HCT116 (cell line): ENCODE results near the gene C4orf50. TPM values are rescaled to one million over a fixed set of nuclear protein-coding genes. Genes with fewer than 3 reads are reported as not detected.

Source experiments
- ATAC-seq: fragments of 200-7000 bp; cut with Tn5 transposase; 2 replicates; pipeline ENCODE4 v1.9.1; 2020; ENCODE audit warnings: mild to moderate bottlenecking, moderate library complexity
- BruUV-seq: library from RNA; stranded (reverse); fragments of 400-500 nt; replicated peaks from 2 replicates; lab custom pipeline; 2021; lab: Mats Ljungman, UMichigan
- CTCF ChIA-PET: fragments of 300-600 bp; sonication (Branson Sonifier 250); formaldehyde crosslinking; loops from one replicate; lab custom pipeline; 2021; ENCODE audit warnings: antibody characterized with exemption; lab: Charles Lee
- POLR2A ChIA-PET: fragments of 300-600, 350-600 bp; sonication (Branson Sonifier 250); formaldehyde crosslinking; loops from one replicate; lab custom pipeline; 2021; ENCODE audit warnings: antibody characterized with exemption; lab: Charles Lee
- RAD21 ChIA-PET, 2 experiments: fragments of 300-600 bp; sonication (Branson Sonifier 250); formaldehyde crosslinking; loops; one replicate each; lab custom pipeline; 2023; ENCODE audit warnings: low total read pairs in 2 of 2; ENCODE audit not compliant: uncharacterized antibody in 2 of 2, unreplicated experiment in 2 of 2, low non-redundant PET in 1 of 2; lab: Charles Lee
- DNase-seq: peaks from one replicate; pipeline ENCODE4 v3.0.0-alpha.2; 2010; ENCODE audit warnings: low read depth, low spot score
- H2AFZ ChIP-seq: fragments of 200-600 bp; shearing (Covaris generic), sonication (generic); 2 replicates; pipeline ENCODE4 v1.6.1; 2017; ENCODE audit warnings: low read depth, mixed run types, mixed read lengths, antibody characterized with exemption, low read length; ENCODE audit not compliant: poor library complexity, severe bottlenecking
- H3K27ac ChIP-seq: 2 replicates; pipeline ENCODE4 v1.5.1; 2012; ENCODE audit warnings: low read depth, low read length
- H3K27me3 ChIP-seq: fragments of 200-600 bp; sonication (generic); 2 replicates; pipeline ENCODE4 v1.6.1; 2016; ENCODE audit warnings: mixed run types, low read length, mixed read lengths; ENCODE audit not compliant: insufficient read depth
- H3K36me3 ChIP-seq, 2 experiments: fragments of 200-500 bp in 1 of 2; fragments of 200-600 bp in 1 of 2; sonication (Bioruptor generic) in 1 of 2; sonication (generic) in 1 of 2; 2 replicates each; pipeline versions ENCODE4 v1.5.1 to v1.6.1; 2014 to 2016; ENCODE audit warnings: low read length in 2 of 2, inconsistent platforms in 1 of 2, mixed read lengths in 1 of 2, mixed run types in 1 of 2; ENCODE audit not compliant: insufficient read depth in 2 of 2, control insufficient read depth in 1 of 2
- H3K4me1 ChIP-seq, 2 experiments: fragments of 200-600 bp in 1 of 2; sonication (generic) in 1 of 2; 2 replicates each; pipeline versions ENCODE4 v1.5.1 to v1.6.1; 2012 to 2017; ENCODE audit warnings: low read length in 2 of 2, inconsistent platforms in 1 of 2, mild to moderate bottlenecking in 1 of 2, mixed read lengths in 1 of 2, mixed run types in 1 of 2, moderate library complexity in 1 of 2; ENCODE audit not compliant: insufficient read depth in 2 of 2, control insufficient read depth in 1 of 2
- H3K4me2 ChIP-seq: fragments of 200-600 bp; sonication (generic); 2 replicates; pipeline ENCODE4 v1.6.1; 2017; ENCODE audit warnings: mixed run types, low read length, mixed read lengths
- H3K4me3 ChIP-seq, 2 experiments: fragments of 200-600 bp in 1 of 2; sonication (generic) in 1 of 2; replicated peaks in 1 of 2; 2 replicates each; pipeline ENCODE4 v1.5.1; 2011 to 2016; ENCODE audit warnings: low read length in 2 of 2, control low read depth in 1 of 2, low read depth in 1 of 2, mild to moderate bottlenecking in 1 of 2, mixed read lengths in 1 of 2, mixed run types in 1 of 2
- H3K79me2 ChIP-seq: fragments of 200-600 bp; sonication (generic); 2 replicates; pipeline ENCODE4 v1.6.1; 2017; ENCODE audit warnings: mild to moderate bottlenecking, mixed run types, low read length, moderate library complexity, mixed read lengths; ENCODE audit not compliant: insufficient read depth
- H3K9ac ChIP-seq: fragments of 200-600 bp; sonication (generic); 2 replicates; pipeline ENCODE4 v1.6.1; 2016; ENCODE audit warnings: low read length, mixed read lengths
- H3K9me2 ChIP-seq: fragments of 200-600 bp; sonication (generic), shearing (Covaris generic); 2 replicates; pipeline ENCODE4 v1.6.1; 2017; ENCODE audit warnings: mixed run types, mild to moderate bottlenecking, moderate library complexity; ENCODE audit not compliant: insufficient read depth
- H3K9me3 ChIP-seq, 2 experiments: fragments of 200-500 bp in 1 of 2; fragments of 200-600 bp in 1 of 2; sonication (Bioruptor generic) in 1 of 2; sonication (generic) in 1 of 2; 2 replicates each; pipeline ENCODE4 v1.6.1; 2014 to 2017; ENCODE audit warnings: low read length in 2 of 2, mixed read lengths in 2 of 2, inconsistent platforms in 1 of 2, low read depth in 1 of 2, mild to moderate bottlenecking in 1 of 2, mixed run types in 1 of 2, moderate library complexity in 1 of 2; ENCODE audit not compliant: control insufficient read depth in 1 of 2, insufficient read depth in 1 of 2
- H4K20me1 ChIP-seq: fragments of 200-600 bp; sonication (generic), shearing (Covaris generic); 2 replicates; pipeline ENCODE4 v1.6.1; 2017; ENCODE audit warnings: mixed run types, mild to moderate bottlenecking, moderate library complexity; ENCODE audit not compliant: insufficient read depth
- CBX3 ChIP-seq: IDR thresholded peaks from 2 replicates; pipeline ENCODE4 v1.6.1; 2012; ENCODE audit warnings: low read depth
- CEBPB ChIP-seq: IDR thresholded peaks from 2 replicates; pipeline ENCODE4 v1.6.1; 2012; ENCODE audit warnings: low read depth
- CTCF ChIP-seq, 3 experiments: fragments of 200-600 bp in 1 of 3; sonication (generic) in 1 of 3; IDR thresholded peaks in 2 of 3; conservative IDR thresholded peaks in 1 of 3; 2 replicates each; pipeline ENCODE4 v1.5.1; 2012 to 2017; ENCODE audit warnings: low read depth in 2 of 3, low read length in 2 of 3, antibody characterized with exemption in 1 of 3, borderline replicate concordance in 1 of 3, control low read depth in 1 of 3, mild to moderate bottlenecking in 1 of 3, mixed read lengths in 1 of 3, mixed run types in 1 of 3, moderate library complexity in 1 of 3; ENCODE audit not compliant: insufficient read depth in 1 of 3
- EGR1 ChIP-seq: IDR thresholded peaks from 2 replicates; pipeline ENCODE4 v1.6.1; 2012; ENCODE audit warnings: low read depth
- ELF1 ChIP-seq: IDR thresholded peaks from 2 replicates; pipeline ENCODE4 v1.6.1; 2012; ENCODE audit warnings: low read depth, borderline replicate concordance
- EZH2 ChIP-seq: fragments of 200-600 bp; sonication (generic); IDR thresholded peaks from 2 replicates; pipeline ENCODE4 v1.6.1; 2017; ENCODE audit warnings: antibody characterized with exemption, mixed run types
- EZH2phosphoT487 ChIP-seq: fragments of 200-600 bp; IDR thresholded peaks from 2 replicates; pipeline ENCODE4 v1.6.1; 2018; ENCODE audit warnings: antibody characterized with exemption, borderline replicate concordance
- FOSL1 ChIP-seq: IDR thresholded peaks from 2 replicates; pipeline ENCODE4 v1.6.1; 2012; ENCODE audit warnings: low read depth
- POLR2A ChIP-seq: IDR thresholded peaks from 2 replicates; pipeline ENCODE4 v1.7.0; 2011; ENCODE audit warnings: borderline replicate concordance; ENCODE audit not compliant: insufficient read depth, insufficient read length; ENCODE audit errors: extremely low read depth
- POLR2AphosphoS5 ChIP-seq: IDR thresholded peaks from 2 replicates; pipeline ENCODE4 v1.6.1; 2011; ENCODE audit warnings: mild to moderate bottlenecking, low read depth, low read length, moderate library complexity
- RAD21 ChIP-seq: IDR thresholded peaks from 2 replicates; pipeline ENCODE4 v1.6.1; 2012; ENCODE audit warnings: low read depth, mild to moderate bottlenecking
- REST ChIP-seq: IDR thresholded peaks from 2 replicates; pipeline ENCODE4 v1.6.1; 2012; ENCODE audit warnings: low read depth
- SP1 ChIP-seq: IDR thresholded peaks from 2 replicates; pipeline ENCODE4 v1.6.1; 2012; ENCODE audit warnings: low read depth
- SRF ChIP-seq: IDR thresholded peaks from 2 replicates; pipeline ENCODE4 v1.6.1; 2012; ENCODE audit warnings: low read depth
- YY1 ChIP-seq: IDR thresholded peaks from 2 replicates; pipeline ENCODE4 v1.6.1; 2011; ENCODE audit warnings: low read length, low read depth, moderate library complexity, mild to moderate bottlenecking; ENCODE audit not compliant: insufficient replicate concordance; ENCODE audit errors: extremely low read depth
- ZNF274 ChIP-seq: fragments of 200-500 bp; sonication (Bioruptor generic); IDR thresholded peaks from 2 replicates; pipeline ENCODE4 v1.6.1; 2014; ENCODE audit warnings: mild to moderate bottlenecking, low read depth, low read length, inconsistent platforms
- intact Hi-C: fragments of 100-400 bp; cut with micrococcal nuclease; formaldehyde crosslinking; loops from 2 replicates; pipeline ENCODE4 v1.10.0; 2022
- total RNA-seq: library from RNA; stranded (reverse); gene quantifications from one replicate; pipeline ENCODE4 v1.2.1, GENCODE V29; 2021; ENCODE audit not compliant: unreplicated experiment

C4orf50 gene
- total RNA-seq, 1 experiment from 2014 or later: not detected

GRCh38 chr4:6008092-6008551, 10.1 kb downstream of the C4orf50 start (continued):
- TF ChIP-seq REST (no peak), EZH2 (no peak), EGR1 (no peak), YY1 (no peak), POLR2AphosphoS5 (no peak), ZNF274 (no peak), SP1 (no peak), SRF (no peak), FOSL1 (no peak), ELF1 (no peak), EZH2phosphoT487 (no peak)

GRCh38 chr4:6005175-6005574, 13.1 kb downstream of the C4orf50 start:
- H2AFZ ChIP-seq: no peak overlapping the region
- H4K20me1 ChIP-seq: no peaks in the 10 kb centered on the region
- H3K36me3 ChIP-seq: no peaks in the 10 kb centered on the region
- H3K4me2 ChIP-seq: no peak overlapping the region
- POLR2A ChIA-PET: no interaction called here
- CTCF ChIA-PET: no interaction called here
- intact Hi-C loops: no loop called here
- BruUV-seq: no TSS peak
- no peak overlapping the region for H3K27ac ChIP-seq
- H3K9ac ChIP-seq: no peak overlapping the region
- RAD21 ChIA-PET: no interaction called here
- H3K4me3 ChIP-seq: no peak overlapping the region
- H3K79me2 ChIP-seq: no peaks in the 10 kb centered on the region
- H3K27me3 ChIP-seq: peaks cover 37% of the 10 kb centered on the region
- H3K9me3 ChIP-seq: no peaks in the 10 kb centered on the region; a peak in 1 of 4 replicates
- no peak for ATAC-seq
- no peaks in the 10 kb centered on the region for H3K4me1 ChIP-seq
- no peaks in the 10 kb centered on the region for H3K9me2 ChIP-seq
- no peak for DNase-seq
- TF ChIP-seq FOSL1 (no peak), ZNF274 (no peak), POLR2A (no peak), EGR1 (no peak), YY1 (no peak), RAD21 (no peak), CEBPB (no peak), CTCF (IDR thresholded peaks at IDR 0.05 in 2 of 3, conservative IDR thresholded peaks at IDR 0.05 in 1 of 3; ENCODE audit: borderline replicate concordance in 1 of 3, insufficient read depth in 1 of 3, low read depth in 2 of 3, low read length in 2 of 3) (no peak), SRF (no peak), CBX3 (no peak), REST (no peak), ELF1 (no peak)
